Liver (tissue), 9 donors: ENCODE results near the gene HOXD8. TPM values are rescaled to one million over a fixed set of nuclear protein-coding genes. Genes with fewer than 3 reads are reported as not detected.

Experiments
- DNase-seq: peaks from one replicate; pipeline ENCODE4 v3.0.0-alpha.2; 2017; ENCODE audit warnings: low spot score
- H3K27ac ChIP-seq, 2 donors: one replicate each; pipeline ENCODE4 v1.7.0; 2013; ENCODE audit warnings: inconsistent platforms in 2 of 2, low read length in 2 of 2, control low read depth in 1 of 2, low read depth in 1 of 2, mild to moderate bottlenecking in 1 of 2
- H3K27me3 ChIP-seq, 4 donors: one replicate each; pipeline versions ENCODE4 v1.6.1 to v1.7.0; 2013; ENCODE audit warnings: low read length in 3 of 4, inconsistent platforms in 1 of 4, mild to moderate bottlenecking in 1 of 4, moderate library complexity in 1 of 4; ENCODE audit not compliant: control insufficient read depth in 4 of 4, insufficient read depth in 4 of 4
- H3K36me3 ChIP-seq, 4 donors: one replicate each; pipeline versions ENCODE4 v1.6.1 to v1.7.0; 2013; ENCODE audit warnings: low read length in 3 of 4, mild to moderate bottlenecking in 3 of 4, low read depth in 1 of 4, moderate library complexity in 1 of 4; ENCODE audit not compliant: control insufficient read depth in 4 of 4, insufficient read depth in 3 of 4
- H3K4me1 ChIP-seq, 4 donors: one replicate each; pipeline versions ENCODE4 v1.6.1 to v1.7.0; 2013; ENCODE audit warnings: low read length in 3 of 4, mild to moderate bottlenecking in 3 of 4, moderate library complexity in 1 of 4; ENCODE audit not compliant: control insufficient read depth in 4 of 4, insufficient read depth in 4 of 4
- H3K4me3 ChIP-seq, 3 donors: one replicate each; pipeline versions ENCODE4 v1.6.1 to v1.7.0; 2013; ENCODE audit warnings: low read length in 3 of 3, control low read depth in 1 of 3, low read depth in 1 of 3, mild to moderate bottlenecking in 1 of 3
- H3K9ac ChIP-seq, 2 donors: one replicate each; pipeline ENCODE4 v1.7.0; 2013; ENCODE audit warnings: low read length in 2 of 2, mild to moderate bottlenecking in 2 of 2, moderate library complexity in 2 of 2, control low read depth in 1 of 2, low read depth in 1 of 2
- H3K9me3 ChIP-seq, 4 donors: one replicate each; pipeline versions ENCODE4 v1.6.1 to v1.7.0; 2013; ENCODE audit warnings: low read length in 3 of 4; ENCODE audit not compliant: control insufficient read depth in 4 of 4
- CTCF ChIP-seq: fragments of 150-350 bp; IDR thresholded peaks from 2 replicates; pipeline ENCODE4 v1.5.1; 2017; ENCODE audit warnings: improper control_type of control experiment, low read depth, low read length; ENCODE audit not compliant: missing input control
- EGR1 ChIP-seq, 2 donors: IDR thresholded peaks; 2 replicates each; pipeline ENCODE4 v1.6.1; 2016 to 2018; ENCODE audit warnings: antibody characterized with exemption in 2 of 2, low read depth in 2 of 2
- FOXA1 ChIP-seq: IDR thresholded peaks from 2 replicates; pipeline ENCODE4 v1.6.1; 2016; ENCODE audit warnings: antibody characterized with exemption
- FOXA2 ChIP-seq: IDR thresholded peaks from 2 replicates; pipeline ENCODE4 v1.6.1; 2016; ENCODE audit warnings: antibody characterized with exemption
- GABPA ChIP-seq, 2 donors: IDR thresholded peaks in 1 of 2; conservative IDR thresholded peaks in 1 of 2; 2 replicates each; pipeline ENCODE4 v1.6.1; 2016; ENCODE audit warnings: antibody characterized with exemption in 2 of 2, mild to moderate bottlenecking in 1 of 2, moderate library complexity in 1 of 2
- HNF4A ChIP-seq, 2 donors: conservative IDR thresholded peaks; 2 replicates each; pipeline ENCODE4 v1.6.1; 2016; ENCODE audit warnings: antibody characterized with exemption in 2 of 2, mild to moderate bottlenecking in 2 of 2
- JUND ChIP-seq, 2 donors: IDR thresholded peaks; 2 replicates each; pipeline ENCODE4 v1.6.1; 2016; ENCODE audit warnings: antibody characterized with exemption in 2 of 2
- NR2F2 ChIP-seq: IDR thresholded peaks from 2 replicates; pipeline ENCODE4 v1.6.1; 2016; ENCODE audit warnings: antibody characterized with exemption
- RAD21 ChIP-seq, 2 donors: IDR thresholded peaks; 2 replicates each; pipeline ENCODE4 v1.6.1; 2016; ENCODE audit warnings: antibody characterized with exemption in 2 of 2, mild to moderate bottlenecking in 2 of 2
- REST ChIP-seq: IDR thresholded peaks from 2 replicates; pipeline ENCODE4 v1.6.1; 2016; ENCODE audit warnings: antibody characterized with exemption, mild to moderate bottlenecking
- RXRA ChIP-seq, 2 donors: IDR thresholded peaks; 2 replicates each; pipeline ENCODE4 v1.6.1; 2017 to 2018; ENCODE audit warnings: antibody characterized with exemption in 2 of 2, mild to moderate bottlenecking in 1 of 2
- SP1 ChIP-seq: IDR thresholded peaks from 2 replicates; pipeline ENCODE4 v1.6.1; 2018; ENCODE audit warnings: antibody characterized with exemption, mild to moderate bottlenecking
- TAF1 ChIP-seq: conservative IDR thresholded peaks from 2 replicates; pipeline ENCODE4 v1.6.1; 2016; ENCODE audit warnings: antibody characterized with exemption, mild to moderate bottlenecking
- YY1 ChIP-seq: IDR thresholded peaks from 2 replicates; pipeline ENCODE4 v1.6.1; 2016; ENCODE audit warnings: antibody characterized with exemption, mild to moderate bottlenecking
- ZBTB33 ChIP-seq: IDR thresholded peaks from 2 replicates; pipeline ENCODE4 v1.6.1; 2016; ENCODE audit warnings: antibody characterized with exemption
- WGBS: extraction: QIAGEN DNeasy Blood & Tissue Kit; methylation state at CpG from one replicate; pipeline ENCODE4 v1.1.7; 2013; 5-methylcytosine and 5-hydroxymethylcytosine counted together
- polyA plus RNA-seq, 2 donors: library from polyadenylated mRNA; stranded (reverse) in 1 of 2; unstranded in 1 of 2; fragments of 200-250 nt in 1 of 2; fragments of >200 nt in 1 of 2; fragmentation: Nextera tagmentation in 1 of 2; extraction: Ambion mirVana in 1 of 2; gene quantifications; one replicate each; pipeline versions ENCODE4 v1.2.1 to v1.2.3, GENCODE V29; 2013 to 2015
- total RNA-seq, 2 donors: library from RNA; depleted of rRNA; stranded (reverse); fragments of >200 nt; gene quantifications; one replicate each; pipeline ENCODE4 v1.2.3, GENCODE V29; 2014
- TF ChIP-seq, protein P1 (sequence below): IDR thresholded peaks from 2 replicates; pipeline ENCODE4 v1.6.1; 2016; ENCODE audit warnings: antibody characterized with exemption
- donor health status: healthy.
- donor health status: healthy.
- donor health status: healthy.
- donor health status: healthy.
- donor health status: healthy.

HOXD8 gene
- total and polyA plus RNA-seq, 4 donors: 0.06 to 0.19 (median 0.08) TPM; not detected in 1

- 5% methylated on average over 59 of the region's 59 CpGs for WGBS
- peak overlapping the region in 1 of 3 donors; percentile 28 for H3K4me3 ChIP-seq
- H3K9ac ChIP-seq: no peak overlapping the region
- H3K9me3 ChIP-seq: no peaks in the 10 kb centered on the region
- no peaks in the 10 kb centered on the region for H3K36me3 ChIP-seq
- DNase-seq: no peak
- no peak for TF ChIP-seq RAD21 (IDR thresholded peaks at IDR 0.05)
- TF ChIP-seq TAF1: no peak
- TF ChIP-seq FOXA1: no peak
- no peak for TF ChIP-seq GABPA (IDR thresholded peaks at IDR 0.05 in 1 of 2, conservative IDR thresholded peaks at IDR 0.05 in 1 of 2)
- TF ChIP-seq, protein P1, sequence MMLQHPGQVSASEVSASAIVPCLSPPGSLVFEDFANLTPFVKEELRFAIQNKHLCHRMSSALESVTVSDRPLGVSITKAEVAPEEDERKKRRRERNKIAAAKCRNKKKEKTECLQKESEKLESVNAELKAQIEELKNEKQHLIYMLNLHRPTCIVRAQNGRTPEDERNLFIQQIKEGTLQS: no peak
- TF ChIP-seq CTCF: no peak
- TF ChIP-seq SP1: no peak
- no peak for TF ChIP-seq ZBTB33
- no peak for TF ChIP-seq FOXA2
- TF ChIP-seq EGR1 (IDR thresholded peaks at IDR 0.05; ENCODE audit: low read depth in 2 of 2): no peak
- TF ChIP-seq NR2F2: no peak
- TF ChIP-seq YY1: no peak
- TF ChIP-seq RXRA (IDR thresholded peaks at IDR 0.05): no peak
- no peak for TF ChIP-seq REST
- TF ChIP-seq JUND (IDR thresholded peaks at IDR 0.05): no peak
- TF ChIP-seq HNF4A (conservative IDR thresholded peaks at IDR 0.05): no peak
- H3K27ac ChIP-seq: no peak overlapping the region
- H3K4me1 ChIP-seq: peaks cover 0 to 21% (median 4%) of the 10 kb centered on the region in 4 donors
- H3K27me3 ChIP-seq: peaks cover 16 to 43% (median 38%) of the 10 kb centered on the region in 4 donors
Measured at GRCh38 chr2:176107731-176108181, 21.7 kb upstream of the HOXD8 start.
